Ishikawa (cell line): Measurements from ENCODE around the gene NCL.

ENCODE experiments used
- CEBPB ChIP-seq: IDR thresholded peaks from 2 replicates; pipeline ENCODE4 v1.6.1; 2012
- EGR1 ChIP-seq: IDR thresholded peaks from 2 replicates; pipeline ENCODE4 v1.6.1; 2012
- EP300 ChIP-seq: IDR thresholded peaks from 2 replicates; pipeline ENCODE4 v1.6.1; 2012; ENCODE audit warnings: borderline replicate concordance
- FOXM1 ChIP-seq: IDR thresholded peaks from 2 replicates; pipeline ENCODE4 v1.6.1; 2012; ENCODE audit warnings: low read depth, borderline replicate concordance
- MAX ChIP-seq: IDR thresholded peaks from 2 replicates; pipeline ENCODE4 v1.6.1; 2012
- REST ChIP-seq: IDR thresholded peaks from 2 replicates; pipeline ENCODE4 v1.6.1; 2012; ENCODE audit warnings: low read depth, mild to moderate bottlenecking
- TAF1 ChIP-seq: IDR thresholded peaks from 2 replicates; pipeline ENCODE4 v1.6.1; 2012; ENCODE audit warnings: low read depth, mild to moderate bottlenecking
- USF1 ChIP-seq: IDR thresholded peaks from 2 replicates; pipeline ENCODE4 v1.6.1; 2012
- YY1 ChIP-seq: IDR thresholded peaks from 2 replicates; pipeline ENCODE4 v1.6.1; 2012; ENCODE audit warnings: low read depth
- ZBTB7A ChIP-seq: IDR thresholded peaks from 2 replicates; pipeline ENCODE4 v1.6.1; 2012; ENCODE audit warnings: low read depth

GRCh38 chr2:231413456-231413855 lies 50.8 kb downstream of the NCL start:
- no peak for TF ChIP-seq EP300
- no peak for TF ChIP-seq ZBTB7A
- TF ChIP-seq MAX, result no peak
- TF ChIP-seq YY1, result no peak
- TF ChIP-seq USF1, result no peak
- TF ChIP-seq CEBPB, result no peak
- no peak for TF ChIP-seq FOXM1
- no peak for TF ChIP-seq EGR1
- no peak for TF ChIP-seq REST
- no peak for TF ChIP-seq TAF1
